ENCODE results near the gene SQSTM1.

GRCh38 chr5:179797741-179798140 is 23.0 kb upstream of the SQSTM1 start:
- no peak for TF ChIP-seq CTCF (IDR thresholded peaks at IDR 0.05)
- no peak for TF ChIP-seq EZH2 (IDR thresholded peaks at IDR 0.05)

Data from neural progenitor cell (in vitro differentiated cells).